Neural cell (in vitro differentiated cells): Measurements from ENCODE around the gene BSCL2. TPM values are rescaled to one million over a fixed set of nuclear protein-coding genes. Genes with fewer than 3 reads are reported as not detected.
A peak's percentile ranks its signal among the peaks of the same experiment; 100 is the strongest.

ENCODE experiments used
- H2AFZ ChIP-seq: fragments of 200-600, 300-800 bp; sonication (generic), shearing (Covaris generic); 2 replicates; pipeline ENCODE4 v1.6.0; 2014; ENCODE audit warnings: low read depth, mild to moderate bottlenecking, antibody characterized with exemption, low read length, moderate library complexity
- H3F3A ChIP-seq: fragments of 200-600 bp; shearing (Covaris generic); 2 replicates; pipeline ENCODE4 v1.6.1; 2016; ENCODE audit warnings: mild to moderate bottlenecking, moderate library complexity, mixed read lengths, antibody characterized with exemption, low read length; ENCODE audit not compliant: insufficient read depth, poor library complexity, severe bottlenecking
- H3K27ac ChIP-seq: fragments of 200-600, 300-800 bp; sonication (generic), shearing (Covaris generic); 2 replicates; pipeline ENCODE4 v1.5.1; 2014; ENCODE audit warnings: mild to moderate bottlenecking, low read length, moderate library complexity
- H3K27me3 ChIP-seq: fragments of 300-800, 200-600 bp; sonication (generic), shearing (Covaris generic); 2 replicates; pipeline ENCODE4 v1.6.0; 2014; ENCODE audit warnings: mild to moderate bottlenecking, low read depth, low read length, moderate library complexity; ENCODE audit not compliant: insufficient read depth
- H3K36me3 ChIP-seq: fragments of 300-800, 200-600 bp; sonication (generic), shearing (Covaris generic); 2 replicates; pipeline ENCODE4 v1.5.1; 2014; ENCODE audit warnings: mild to moderate bottlenecking, antibody characterized with exemption, low read length, moderate library complexity; ENCODE audit not compliant: insufficient read depth
- H3K4me2 ChIP-seq: fragments of 300-800, 200-600 bp; sonication (generic), shearing (Covaris generic); 2 replicates; pipeline ENCODE4 v1.6.0; 2014; ENCODE audit warnings: mild to moderate bottlenecking, low read length
- H3K4me3 ChIP-seq: fragments of 300-800, 200-600 bp; sonication (generic), shearing (Covaris generic); 2 replicates; pipeline ENCODE4 v1.5.1; 2014; ENCODE audit warnings: mild to moderate bottlenecking, low read length, moderate library complexity
- H3K79me2 ChIP-seq: fragments of 200-600 bp; shearing (Covaris generic); replicated peaks from 2 replicates; pipeline ENCODE4 v1.6.0; 2014; ENCODE audit warnings: mild to moderate bottlenecking, low read length, moderate library complexity; ENCODE audit not compliant: insufficient read depth
- H3K9ac ChIP-seq: fragments of 300-800, 200-600 bp; sonication (generic), shearing (Covaris generic); 2 replicates; pipeline ENCODE4 v1.6.1; 2016; ENCODE audit warnings: mild to moderate bottlenecking, low read length, mixed read lengths
- H3K9me2 ChIP-seq: fragments of 200-600 bp; shearing (Covaris generic); 2 replicates; pipeline ENCODE4 v1.6.1; 2016; ENCODE audit warnings: mild to moderate bottlenecking, low read length, mixed read lengths; ENCODE audit not compliant: insufficient read depth
- H3K9me3 ChIP-seq: fragments of 200-600, 300-800 bp; sonication (generic), shearing (Covaris generic); 2 replicates; pipeline ENCODE4 v1.6.1; 2016; ENCODE audit warnings: mild to moderate bottlenecking, mixed run types, low read length, moderate library complexity, mixed read lengths
- H4K20me1 ChIP-seq: fragments of 200-600 bp; shearing (Covaris generic); 2 replicates; pipeline ENCODE4 v1.6.1; 2016; ENCODE audit warnings: mild to moderate bottlenecking, mixed run types; ENCODE audit not compliant: insufficient read depth
- CTCF ChIP-seq: fragments of 450-650 bp; IDR thresholded peaks from 2 replicates; pipeline ENCODE4 v1.5.1; 2014; ENCODE audit warnings: antibody characterized with exemption, mild to moderate bottlenecking, moderate library complexity; ENCODE audit not compliant: poor library complexity, severe bottlenecking
- EP300 ChIP-seq: fragments of 450-650 bp; conservative IDR thresholded peaks from 2 replicates; pipeline ENCODE4 v1.6.1; 2014; ENCODE audit warnings: antibody characterized with exemption, mild to moderate bottlenecking, moderate library complexity; ENCODE audit not compliant: poor library complexity, severe bottlenecking
- EZH2 ChIP-seq: fragments of 200-600, 300-800 bp; shearing (Covaris generic), sonication (generic); IDR thresholded peaks from 2 replicates; pipeline ENCODE4 v1.6.1; 2014; ENCODE audit warnings: antibody characterized with exemption, low read length, borderline replicate concordance, mild to moderate bottlenecking; ENCODE audit not compliant: insufficient read depth, poor library complexity, severe bottlenecking
- MXI1 ChIP-seq: fragments of 450-650 bp; conservative IDR thresholded peaks from 2 replicates; pipeline ENCODE4 v1.6.1; 2014; ENCODE audit warnings: antibody characterized with exemption, mild to moderate bottlenecking; ENCODE audit not compliant: poor library complexity, severe bottlenecking
- POLR2AphosphoS5 ChIP-seq: IDR thresholded peaks from 2 replicates; pipeline ENCODE4 v1.6.1; 2012
- RAD21 ChIP-seq: fragments of 450-650 bp; conservative IDR thresholded peaks from 2 replicates; pipeline ENCODE4 v1.6.1; 2014; ENCODE audit warnings: antibody characterized with exemption, mild to moderate bottlenecking, moderate library complexity
- REST ChIP-seq: IDR thresholded peaks from 2 replicates; pipeline ENCODE4 v1.6.1; 2012; ENCODE audit warnings: borderline replicate concordance
- SMC3 ChIP-seq: fragments of 450-650 bp; conservative IDR thresholded peaks from 2 replicates; pipeline ENCODE4 v1.6.1; 2014; ENCODE audit warnings: antibody characterized with exemption, mild to moderate bottlenecking, moderate library complexity; ENCODE audit not compliant: poor library complexity
- TAF1 ChIP-seq: IDR thresholded peaks from 2 replicates; pipeline ENCODE4 v1.6.1; 2012; ENCODE audit warnings: low read depth
- polyA plus RNA-seq: library from polyadenylated mRNA; depleted of rRNA; stranded (reverse); fragments of >200 nt; gene quantifications from 2 replicates; pipeline ENCODE4 v1.2.3, GENCODE V29; 2014

Gene BSCL2
- polyA plus RNA-seq, 1 donor from 2014 or later: 304 TPM

- peaks cover 11% of the 10 kb centered on the region for H3K36me3 ChIP-seq
These were observed 5.1 kb upstream of the BSCL2 start for GRCh38 chr11:62712276-62712812.

GRCh38 chr11:62710001-62710345, 2.7 kb upstream of the BSCL2 start:
- Histone ChIP-seq H3F3A (peaks cover 6% of the 10 kb centered on the region), H4K20me1 (no peaks in the 10 kb centered on the region), H3K9me2 (no peaks in the 10 kb centered on the region), H3K79me2 (peaks cover 35% of the 10 kb centered on the region), H3K4me2 (peak overlapping the region; percentile 94), H3K27me3 (no peaks in the 10 kb centered on the region), H3K27ac (peak overlapping the region; percentile 96), H3K36me3 (peaks cover 11% of the 10 kb centered on the region), H3K9ac (peak overlapping the region; percentile 99), H2AFZ (peak overlapping the region; percentile 71), H3K9me3 (no peaks in the 10 kb centered on the region), H3K4me3 (peak overlapping the region; percentile 75)
- TF ChIP-seq SMC3 (no peak), MXI1 (no peak), EP300 (no peak), TAF1 (no peak), POLR2AphosphoS5 (no peak), EZH2 (no peak), RAD21 (no peak), REST (no peak)

More at GRCh38 chr11:62712276-62712812, 5.1 kb upstream of the BSCL2 start:
- TF ChIP-seq SMC3 (no peak), MXI1 (no peak), CTCF (no peak), EZH2 (no peak), EP300 (no peak), REST (no peak), RAD21 (no peak), TAF1 (no peak), POLR2AphosphoS5 (no peak)
- H3K27me3 ChIP-seq: no peaks in the 10 kb centered on the region
- no peaks in the 10 kb centered on the region for H3K9me3 ChIP-seq
- H3K4me3 ChIP-seq: no peak overlapping the region
- H3F3A ChIP-seq: peaks cover 6% of the 10 kb centered on the region
- no peak overlapping the region for H3K4me2 ChIP-seq
- no peak overlapping the region for H3K27ac ChIP-seq
- H2AFZ ChIP-seq: no peak overlapping the region
- no peak overlapping the region for H3K9ac ChIP-seq
- no peaks in the 10 kb centered on the region for H4K20me1 ChIP-seq
- no peaks in the 10 kb centered on the region for H3K9me2 ChIP-seq
- peaks cover 18% of the 10 kb centered on the region for H3K79me2 ChIP-seq
